Endometrial microvascular endothelial cells (primary cell): ENCODE results near the gene NUF2. TPM values are rescaled to one million over a fixed set of nuclear protein-coding genes. Genes with fewer than 3 reads are reported as not detected.
"Not testable (repeated sequence)": the region's sequence is repeated elsewhere in the genome, so short reads cannot be mapped to it uniquely, and the experiment has no call there.

Experiments used
- in situ Hi-C: cut with HindIII; loops from 2 replicates; pipeline ENCODE4 v1.10.0; 2017; ENCODE audit warnings: low sequenced_read_pairs, low pct_unique_long_range_greater_than_20kb; ENCODE audit errors: inconsistent ontology term
- total RNA-seq: library from RNA; depleted of rRNA; stranded (reverse); fragments of >200 nt; gene quantifications from one replicate; pipeline ENCODE4 v1.2.3, GENCODE V29; 2015; ENCODE audit errors: inconsistent ontology term

The NUF2 gene
- total RNA-seq = 27.3 TPM

DNA sequence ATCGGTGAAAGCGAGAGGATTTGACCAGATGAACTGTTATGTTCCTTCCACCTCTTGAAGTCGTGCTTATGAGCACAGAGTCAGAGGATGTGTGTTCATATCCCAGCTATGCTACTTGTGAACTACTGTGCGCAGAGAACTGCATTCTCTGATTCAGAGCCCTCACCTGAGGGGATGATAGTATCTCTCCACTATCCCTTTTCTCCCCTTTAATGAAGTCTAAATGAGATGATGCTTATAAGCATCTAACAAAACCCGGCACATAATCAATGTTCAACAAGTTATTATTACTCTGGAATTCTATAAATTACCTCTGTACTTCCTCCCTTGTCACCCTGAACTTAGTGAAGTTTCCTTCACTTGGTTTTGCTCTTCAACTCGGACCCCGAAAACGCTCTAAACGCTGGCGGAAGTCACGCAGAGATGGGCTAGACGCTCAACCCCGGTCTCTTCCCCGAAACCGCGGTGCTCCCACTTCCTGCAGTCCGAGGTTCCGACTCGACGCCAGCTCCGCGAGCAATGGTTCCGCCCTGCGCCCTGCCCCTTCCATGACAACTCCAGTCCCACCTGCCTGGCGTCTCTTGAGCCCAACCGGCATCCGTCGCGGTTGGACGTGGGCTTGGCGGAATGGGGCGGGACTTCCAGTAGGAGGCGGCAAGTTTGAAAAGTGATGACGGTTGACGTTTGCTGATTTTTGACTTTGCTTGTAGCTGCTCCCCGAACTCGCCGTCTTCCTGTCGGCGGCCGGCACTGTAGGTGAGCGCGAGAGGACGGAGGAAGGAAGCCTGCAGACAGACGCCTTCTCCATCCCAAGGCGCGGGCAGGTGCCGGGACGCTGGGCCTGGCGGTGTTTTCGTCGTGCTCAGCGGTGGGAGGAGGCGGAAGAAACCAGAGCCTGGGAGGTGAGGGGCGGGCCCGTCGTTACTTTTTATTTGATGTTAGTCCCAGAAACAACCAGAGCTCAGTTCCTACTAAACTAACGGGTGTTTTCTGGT is at the start of gene NUF2:
NUF2 (plus strand) TSS at position 644 of the 995 bp plus-strand sequence. CDS start 4,098 bp downstream, outside the sequence.
- in situ Hi-C loops = loop anchor here (25.0 kb wide), 1 partner anchor 259 kb away; the partner anchor contains the start of gene RGS4

- in situ Hi-C loops = no loop called here
These were observed 47.9 kb upstream of the NUF2 start for GRCh38 chr1:163273766-163274441.

DNA sequence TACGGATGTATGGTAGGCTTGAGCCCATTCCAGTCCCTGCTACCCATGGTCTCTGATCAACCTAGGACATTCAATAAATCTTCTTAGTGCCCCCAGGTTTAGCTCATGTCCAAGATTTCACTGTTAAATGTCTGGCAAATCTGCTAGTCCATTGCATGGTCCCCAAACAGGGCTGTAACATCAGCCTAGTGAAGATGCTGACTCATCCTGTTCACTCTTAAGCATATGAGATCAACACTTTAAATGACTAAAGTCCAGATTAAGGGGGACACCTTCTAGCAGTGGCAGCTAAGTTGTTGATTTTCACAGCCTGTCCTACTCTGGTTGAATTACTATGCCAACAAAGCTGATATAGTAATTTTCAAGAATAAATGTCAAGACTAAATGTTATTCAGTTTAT is 46.5 kb upstream of the NUF2 start:
- in situ Hi-C loops = no loop called here

- in situ Hi-C loops = no loop called here
These were observed 43.2 kb upstream of the NUF2 start for GRCh38 chr1:163278602-163279001.

DNA sequence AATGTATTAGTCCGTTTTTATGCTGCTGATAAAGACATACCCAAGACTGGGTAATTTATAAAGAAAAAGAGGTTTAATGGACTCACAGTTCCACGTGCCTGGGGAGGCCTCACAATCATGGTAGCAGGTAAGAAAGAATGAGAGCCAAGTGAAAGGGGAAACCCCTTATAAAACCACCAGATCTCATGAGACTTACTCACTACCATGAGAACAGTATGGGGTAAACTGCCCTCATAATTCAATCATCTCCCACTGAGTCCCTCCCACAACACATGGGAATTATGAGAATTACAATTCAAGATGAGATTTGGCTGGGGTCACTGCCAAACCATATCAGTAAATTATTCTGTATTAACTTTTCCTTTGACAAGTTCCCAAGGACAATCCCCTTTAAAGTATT is 36.9 kb upstream of the NUF2 start:
- in situ Hi-C loops = not testable (repeated sequence)

- in situ Hi-C loops = no loop called here
These were observed 31.6 kb upstream of the NUF2 start for GRCh38 chr1:163290025-163290640.

DNA sequence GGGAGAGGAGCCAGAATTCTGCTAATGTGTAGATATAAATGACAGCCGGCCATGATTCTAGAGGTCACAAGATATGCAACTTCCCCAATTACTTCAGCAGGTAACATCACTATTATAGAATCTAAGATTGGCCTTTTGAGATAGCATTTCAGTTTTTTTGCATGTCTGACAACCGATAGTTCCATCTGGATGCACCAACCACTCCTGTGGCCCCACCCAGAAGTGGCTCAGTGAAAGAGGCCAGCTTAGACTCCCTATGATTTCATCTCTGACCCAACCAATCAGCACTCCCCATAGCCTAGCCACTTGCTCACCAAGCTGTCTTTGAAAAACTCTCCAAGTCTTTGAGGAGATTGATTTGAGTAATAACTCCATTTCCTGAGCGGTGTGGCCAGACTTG is 30.3 kb upstream of the NUF2 start:
- in situ Hi-C loops = no loop called here

GRCh38 chr1:163292153-163292552 is 29.6 kb upstream of the NUF2 start:
- in situ Hi-C loops = not testable (repeated sequence)

GRCh38 chr1:163293497-163293896 is 28.3 kb upstream of the NUF2 start:
- in situ Hi-C loops = not testable (repeated sequence)

- in situ Hi-C loops = no loop called here
These were observed 25.8 kb upstream of the NUF2 start for GRCh38 chr1:163295949-163296348.

- in situ Hi-C loops = no loop called here
These were observed 25.1 kb upstream of the NUF2 start for GRCh38 chr1:163296504-163297263.

DNA sequence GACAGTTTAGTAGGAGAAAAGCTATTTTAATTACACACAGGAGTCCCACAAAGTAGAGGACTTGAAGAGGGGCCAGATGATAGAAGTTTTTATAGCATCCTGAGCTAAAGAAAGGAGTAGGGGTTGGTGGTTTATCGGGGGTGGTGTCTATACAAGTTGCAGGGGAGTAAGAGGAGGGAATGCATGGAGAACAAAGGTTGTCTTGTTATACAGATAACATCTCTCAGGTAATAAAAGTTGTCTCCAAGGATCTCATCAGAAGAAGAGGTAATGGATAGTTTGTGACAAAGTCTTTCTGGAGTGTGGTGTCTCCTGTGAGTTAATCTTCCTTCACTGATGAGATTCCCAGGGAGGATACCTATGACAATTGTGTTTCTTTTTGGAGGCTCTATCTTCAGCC is 23.4 kb upstream of the NUF2 start:
- in situ Hi-C loops = no loop called here

DNA sequence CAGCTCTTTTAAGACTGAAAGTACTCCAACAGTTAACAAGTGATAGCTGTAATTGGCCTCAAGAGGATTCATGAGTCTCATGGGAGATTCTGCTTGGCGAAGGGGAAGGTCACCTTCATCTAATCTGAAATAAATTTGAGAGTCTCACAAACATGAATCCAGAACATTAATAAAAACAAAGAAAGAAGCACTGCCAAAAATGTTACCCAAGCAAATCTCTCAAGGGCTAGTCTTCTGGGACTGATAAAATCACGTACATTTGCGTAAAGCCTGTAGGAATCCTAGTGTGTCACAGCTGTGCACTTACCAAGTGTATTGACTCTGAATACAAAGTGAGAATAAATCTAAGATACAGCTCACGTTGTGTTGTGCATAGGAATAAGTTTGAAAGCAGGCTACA is 21.2 kb upstream of the NUF2 start:
- in situ Hi-C loops = loop anchor here (25.0 kb wide), 1 partner anchor 238 kb away; the partner anchor contains the start of gene RGS4

DNA sequence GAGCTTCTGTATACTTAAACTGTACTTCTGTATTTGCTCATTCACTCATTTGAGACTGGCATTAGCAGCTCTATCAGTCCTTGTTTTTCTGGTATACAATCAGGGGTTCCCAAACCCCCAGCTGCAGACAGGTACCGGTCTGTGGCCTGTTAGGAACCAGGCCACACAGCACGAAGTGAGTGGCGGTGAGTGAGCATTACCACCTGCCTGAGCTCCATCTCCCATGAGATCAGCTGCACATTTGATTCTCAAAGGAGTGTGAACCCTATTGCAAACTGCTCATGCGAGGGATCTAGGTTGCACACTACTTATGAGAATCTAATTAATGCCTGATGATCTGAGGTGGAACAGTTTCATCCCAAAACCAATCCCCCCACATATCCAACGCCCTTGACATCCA is 18.2 kb upstream of the NUF2 start:
- in situ Hi-C loops = loop anchor here (25.0 kb wide), 1 partner anchor 241 kb away; the partner anchor contains the start of gene RGS4

- in situ Hi-C loops = loop anchor here (25.0 kb wide), 1 partner anchor 243 kb away; the partner anchor contains the start of gene RGS4
These were observed 16.3 kb upstream of the NUF2 start for GRCh38 chr1:163305441-163305840.

- in situ Hi-C loops = loop anchor here (25.0 kb wide), 1 partner anchor 245 kb away; the partner anchor contains the start of gene RGS4
These were observed 14.1 kb upstream of the NUF2 start for GRCh38 chr1:163307479-163308171.

DNA sequence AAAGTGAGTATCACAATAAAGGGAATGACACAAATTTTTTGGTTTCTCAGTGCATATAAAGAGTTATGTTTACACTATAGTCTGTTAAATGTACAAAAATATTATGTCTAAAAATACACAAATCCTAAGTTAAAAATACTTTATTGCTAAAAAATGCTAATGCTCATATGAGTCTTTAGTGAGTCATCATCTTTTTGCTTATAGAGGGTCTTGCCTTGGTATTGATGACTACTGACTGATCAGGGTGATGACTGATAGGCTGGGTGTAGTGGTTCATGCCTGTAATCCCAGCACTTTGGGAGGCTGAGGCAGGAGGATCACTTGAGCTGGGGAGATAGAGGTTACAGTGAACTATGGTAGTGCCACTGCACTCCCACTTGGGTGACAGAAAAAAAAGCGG is 12.9 kb upstream of the NUF2 start:
- in situ Hi-C loops = loop anchor here (25.0 kb wide), 1 partner anchor 247 kb away; the partner anchor contains the start of gene RGS4
